T-helper 2 cell treated with Interferon-gamma antibody and Interleukin-4, amounts not matched to agents 5 μg/mL and 100 μg/mL, for 36 hours (primary cell): ENCODE data around the gene CTIF.
"Not testable (repeated sequence)": the region's sequence is repeated elsewhere in the genome, so short reads cannot be mapped to it uniquely, and the experiment has no call there.

Experiments
- DNase-seq: peaks from one replicate; pipeline ENCODE4 v3.0.0; 2021; ENCODE audit warnings: low spot score
- H3K27ac Mint-ChIP-seq: one replicate; pipeline ENCODE4 v1.8.0; 2021; ENCODE audit warnings: mild to moderate bottlenecking, mixed read lengths
- H3K27me3 Mint-ChIP-seq: one replicate; pipeline ENCODE4 v1.8.0; 2021; ENCODE audit warnings: low read depth, mixed read lengths
- H3K36me3 Mint-ChIP-seq: one replicate; pipeline ENCODE4 v1.8.0; 2021; ENCODE audit warnings: low read depth, mixed read lengths
- H3K4me1 Mint-ChIP-seq: one replicate; pipeline ENCODE4 v1.8.0; 2021; ENCODE audit warnings: low read depth, mixed read lengths
- H3K4me3 Mint-ChIP-seq: one replicate; pipeline ENCODE4 v1.8.0; 2022; ENCODE audit warnings: mild to moderate bottlenecking, moderate library complexity, mixed read lengths
- H3K9me3 Mint-ChIP-seq: one replicate; pipeline ENCODE4 v1.8.0; 2021; ENCODE audit warnings: mixed read lengths

CTIF gene

GRCh38 chr18:48538531-48539405, at the start of gene CTIF:
TSS of gene CTIF (plus strand) at chr18:48539031. CDS start at chr18:48619566, 80,535 bp downstream.
- H3K27ac Mint-ChIP-seq: peak within 1 kb of the TSS; percentile 55

GRCh38 chr18:48490641-48491293, 48.1 kb upstream of the CTIF start:
- Mint-ChIP-seq H3K27ac (no peak overlapping the region), H3K4me3 (no peak overlapping the region), H3K36me3 (no peaks in the 10 kb centered on the region), H3K4me1 (no peaks in the 10 kb centered on the region), H3K27me3 (peaks cover 6% of the 10 kb centered on the region), H3K9me3 (no peaks in the 10 kb centered on the region)
- no peak for DNase-seq

More at GRCh38 chr18:48538531-48539405, at the start of gene CTIF:
- no peaks in the 10 kb centered on the region for H3K9me3 Mint-ChIP-seq
- peaks cover 10% of the 10 kb centered on the region for H3K4me1 Mint-ChIP-seq
- peak within 1 kb of the TSS; percentile 86 for H3K4me3 Mint-ChIP-seq
- H3K27me3 Mint-ChIP-seq: peaks cover 26% of the 10 kb centered on the region
- no peaks in the 10 kb centered on the region for H3K36me3 Mint-ChIP-seq
- DNase-seq: peak; percentile 65

GRCh38 chr18:48492880-48493279, 46.0 kb upstream of the CTIF start:
- Mint-ChIP-seq H3K4me3 (no peak overlapping the region), H3K36me3 (no peaks in the 10 kb centered on the region), H3K4me1 (no peaks in the 10 kb centered on the region), H3K27ac (no peak overlapping the region), H3K9me3 (peaks cover 2% of the 10 kb centered on the region), H3K27me3 (peaks cover 18% of the 10 kb centered on the region)
- DNase-seq: no peak

- Mint-ChIP-seq H3K4me1 (no peaks in the 10 kb centered on the region), H3K27ac (no peak overlapping the region), H3K4me3 (no peak overlapping the region), H3K27me3 (peaks cover 23% of the 10 kb centered on the region), H3K36me3 (no peaks in the 10 kb centered on the region), H3K9me3 (peaks cover 7% of the 10 kb centered on the region)
- DNase-seq: no peak
Measured at GRCh38 chr18:48493434-48494230, 45.2 kb upstream of the CTIF start.

GRCh38 chr18:48497863-48498262, 41.0 kb upstream of the CTIF start:
- Mint-ChIP-seq H3K4me3 (no peak overlapping the region), H3K27me3 (peaks cover 33% of the 10 kb centered on the region), H3K4me1 (no peaks in the 10 kb centered on the region), H3K9me3 (peaks cover 7% of the 10 kb centered on the region), H3K27ac (no peak overlapping the region), H3K36me3 (no peaks in the 10 kb centered on the region)
- no peak for DNase-seq

GRCh38 chr18:48500517-48500916, 38.3 kb upstream of the CTIF start:
- H3K36me3 Mint-ChIP-seq: no peaks in the 10 kb centered on the region
- H3K9me3 Mint-ChIP-seq: peaks cover 7% of the 10 kb centered on the region
- H3K4me1 Mint-ChIP-seq: no peaks in the 10 kb centered on the region
- no peak overlapping the region for H3K4me3 Mint-ChIP-seq
- DNase-seq: no peak
- no peak overlapping the region for H3K27ac Mint-ChIP-seq
- H3K27me3 Mint-ChIP-seq: peaks cover 34% of the 10 kb centered on the region

- Mint-ChIP-seq H3K27me3 (peaks cover 22% of the 10 kb centered on the region), H3K36me3 (peaks cover 3% of the 10 kb centered on the region), H3K9me3 (peaks cover 22% of the 10 kb centered on the region), H3K4me3 (no peak overlapping the region), H3K4me1 (no peaks in the 10 kb centered on the region), H3K27ac (no peak overlapping the region)
- no peak for DNase-seq
Measured at GRCh38 chr18:48502906-48503305, 35.9 kb upstream of the CTIF start.

GRCh38 chr18:48504819-48505218, 34.0 kb upstream of the CTIF start:
- Mint-ChIP-seq H3K4me1 (no peaks in the 10 kb centered on the region), H3K27ac (no peak overlapping the region), H3K9me3 (peaks cover 20% of the 10 kb centered on the region), H3K27me3 (peaks cover 12% of the 10 kb centered on the region), H3K4me3 (no peak overlapping the region), H3K36me3 (peaks cover 3% of the 10 kb centered on the region)
- no peak for DNase-seq

GRCh38 chr18:48506983-48507568, 31.8 kb upstream of the CTIF start:
- H3K27me3 Mint-ChIP-seq, DNase-seq, H3K27ac Mint-ChIP-seq, H3K4me3 Mint-ChIP-seq, H3K36me3 Mint-ChIP-seq, H3K4me1 Mint-ChIP-seq: not testable (repeated sequence)
- peaks cover 20% of the 10 kb centered on the region for H3K9me3 Mint-ChIP-seq

GRCh38 chr18:48512498-48512897, 26.3 kb upstream of the CTIF start:
- not testable (repeated sequence) for H3K9me3 Mint-ChIP-seq, H3K36me3 Mint-ChIP-seq, H3K27me3 Mint-ChIP-seq, H3K4me3 Mint-ChIP-seq, H3K27ac Mint-ChIP-seq, DNase-seq, H3K4me1 Mint-ChIP-seq

GRCh38 chr18:48514786-48515185, 24.0 kb upstream of the CTIF start:
- Mint-ChIP-seq H3K9me3 (no peaks in the 10 kb centered on the region), H3K36me3 (no peaks in the 10 kb centered on the region), H3K4me3 (no peak overlapping the region), H3K27me3 (no peaks in the 10 kb centered on the region), H3K4me1 (no peaks in the 10 kb centered on the region), H3K27ac (no peak overlapping the region)
- DNase-seq: no peak

GRCh38 chr18:48517048-48517447, 21.8 kb upstream of the CTIF start:
- Mint-ChIP-seq H3K27ac (no peak overlapping the region), H3K36me3 (no peaks in the 10 kb centered on the region), H3K4me3 (no peak overlapping the region), H3K4me1 (no peaks in the 10 kb centered on the region), H3K9me3 (no peaks in the 10 kb centered on the region), H3K27me3 (no peaks in the 10 kb centered on the region)
- no peak for DNase-seq

GRCh38 chr18:48519431-48520100, 19.3 kb upstream of the CTIF start:
- Mint-ChIP-seq H3K4me3 (no peak overlapping the region), H3K4me1 (no peaks in the 10 kb centered on the region), H3K27me3 (peaks cover 2% of the 10 kb centered on the region), H3K27ac (no peak overlapping the region), H3K9me3 (no peaks in the 10 kb centered on the region), H3K36me3 (no peaks in the 10 kb centered on the region)
- no peak for DNase-seq
